GM19025 (cell line): Measurements from ENCODE around the gene NFAT5.
"Not testable (repeated sequence)": the region's sequence is repeated elsewhere in the genome, so short reads cannot be mapped to it uniquely, and the experiment has no call there.

Experiments used
- ATAC-seq: cut with Tn5 transposase; IDR thresholded peaks from one replicate; pipeline ENCODE4 v1.9.1; 2021; ENCODE audit warnings: mild to moderate bottlenecking, low read depth, moderate library complexity; ENCODE audit not compliant: unreplicated experiment

Gene NFAT5

GRCh38 chr16:69621225-69621624 is 55.5 kb downstream of the NFAT5 start:
- ATAC-seq: no peak

DNA sequence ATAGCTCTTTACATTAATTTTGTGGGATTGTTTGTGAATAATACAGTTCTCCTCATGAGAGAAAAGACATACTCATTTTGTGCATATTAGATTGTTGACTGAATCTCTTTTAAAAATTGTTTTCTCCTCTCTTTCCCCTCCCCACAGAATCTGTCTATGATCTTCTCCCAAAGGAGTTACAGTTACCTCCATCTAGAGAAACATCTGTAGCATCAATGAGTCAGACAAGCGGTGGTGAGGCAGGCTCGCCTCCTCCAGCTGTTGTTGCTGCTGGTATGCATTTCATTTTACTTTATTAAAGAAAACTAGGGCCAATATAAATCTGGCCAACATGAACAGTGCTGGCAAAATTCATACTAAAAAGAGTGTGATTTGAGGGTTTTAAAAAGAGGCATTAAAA is 60.5 kb downstream of the NFAT5 start:
- no peak for ATAC-seq

- ATAC-seq: no peak
Measured at GRCh38 chr16:69632828-69633227, 67.1 kb downstream of the NFAT5 start.

DNA sequence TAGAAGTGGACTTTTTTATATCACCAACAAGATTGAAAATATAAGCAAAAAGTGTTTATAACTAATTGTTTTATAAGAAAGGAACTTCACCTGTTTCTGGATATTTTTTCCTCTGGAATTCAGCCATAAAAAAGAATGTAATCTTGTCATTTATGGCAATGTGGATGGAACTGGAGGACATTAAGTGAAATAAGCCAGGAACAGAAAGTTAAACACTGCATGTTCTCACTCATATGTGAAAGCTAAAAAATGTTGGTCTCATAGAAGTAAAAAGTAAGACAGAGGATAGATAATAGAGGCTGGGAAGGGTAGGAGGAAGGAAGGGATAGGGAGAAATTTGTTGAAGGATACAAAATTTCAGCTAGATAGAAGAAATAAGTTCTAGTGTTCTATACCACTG is 67.6 kb downstream of the NFAT5 start:
- ATAC-seq: no peak

DNA sequence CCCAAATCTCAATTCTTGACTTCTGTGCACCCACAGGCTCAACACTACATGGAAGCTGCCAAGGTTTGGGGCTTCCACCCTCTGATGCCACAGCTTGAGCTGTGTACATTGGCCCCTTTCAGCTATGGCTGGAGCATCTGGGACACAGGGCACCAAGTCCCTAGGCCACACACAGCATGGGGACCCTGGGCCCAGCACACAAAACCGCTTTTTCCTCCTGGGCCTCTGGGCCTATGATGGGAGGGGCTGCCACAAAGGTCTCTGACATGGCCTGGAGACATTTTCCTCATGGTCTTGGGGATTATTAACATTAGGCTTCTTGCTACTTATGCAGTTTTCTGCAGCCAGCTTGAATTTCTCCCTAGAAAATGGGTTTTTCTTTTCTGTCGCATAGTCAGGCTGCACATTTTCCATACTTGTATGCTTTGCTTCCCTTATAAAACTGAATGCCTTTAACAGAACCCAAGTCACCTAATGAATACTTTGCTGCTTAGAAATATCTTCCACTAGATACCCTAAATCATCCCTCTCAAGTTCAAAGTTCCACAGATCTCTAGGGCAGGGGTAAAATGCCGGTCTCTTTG is 70.9 kb downstream of the NFAT5 start:
- ATAC-seq: not testable (repeated sequence)

DNA sequence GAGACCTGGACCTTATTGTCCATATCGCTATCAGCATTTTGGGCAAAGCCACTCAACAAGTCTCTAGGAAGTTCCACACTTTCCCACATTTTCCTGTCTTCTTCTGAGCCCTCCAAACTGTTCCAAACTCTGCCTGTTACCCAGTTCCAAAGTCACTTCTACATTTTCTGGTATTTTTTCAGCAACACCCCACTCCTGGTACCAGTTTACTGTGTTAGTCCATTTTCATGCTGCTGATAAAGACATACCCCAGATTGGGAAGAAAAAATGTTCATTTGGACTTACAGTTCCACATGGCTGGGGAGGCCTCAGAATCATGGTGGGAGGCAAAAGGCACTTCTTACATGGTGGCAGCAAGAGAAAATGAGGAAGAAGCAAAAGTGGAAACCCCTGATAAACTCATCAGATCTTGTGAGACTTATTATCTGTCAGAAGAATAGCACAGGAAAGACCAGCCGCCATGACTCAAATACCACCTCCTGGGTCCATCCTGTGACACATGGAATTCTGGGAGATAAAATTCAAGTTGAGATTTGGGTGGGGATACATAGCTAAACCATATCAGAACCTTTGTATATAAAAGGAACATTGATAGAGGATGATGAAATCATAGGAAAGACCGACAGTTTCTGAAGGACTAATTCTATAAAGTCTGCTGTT is 71.6 kb downstream of the NFAT5 start:
- ATAC-seq: not testable (repeated sequence)

DNA sequence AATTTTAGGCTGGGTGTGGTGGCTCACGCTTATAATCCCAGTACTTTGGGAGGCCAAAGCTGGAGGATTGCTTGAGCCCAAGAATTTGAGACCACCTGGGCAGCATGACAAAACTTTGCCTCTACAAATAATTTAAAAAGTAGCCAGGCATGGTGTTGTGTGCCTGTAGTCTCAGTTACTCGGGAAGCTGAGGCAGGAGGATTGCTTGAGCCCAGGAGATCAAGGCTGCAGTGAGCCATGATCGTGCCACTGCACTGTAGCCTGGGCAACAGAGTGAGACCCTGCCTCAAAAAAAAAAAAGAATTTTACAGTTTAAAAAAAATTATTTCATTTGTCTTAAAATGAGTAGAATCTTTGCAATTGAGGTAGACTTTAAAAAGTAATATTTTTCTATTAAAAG is 78.2 kb downstream of the NFAT5 start:
- ATAC-seq: not testable (repeated sequence)

GRCh38 chr16:69644790-69645189 is 79.0 kb downstream of the NFAT5 start:
- no peak for ATAC-seq

- ATAC-seq: no peak
Measured at GRCh38 chr16:69647020-69647419, 81.3 kb downstream of the NFAT5 start.

- ATAC-seq: no peak
Measured at GRCh38 chr16:69651217-69651616, 85.5 kb downstream of the NFAT5 start.

- ATAC-seq: no peak
Measured at GRCh38 chr16:69654280-69654931, 88.6 kb downstream of the NFAT5 start.

GRCh38 chr16:69660166-69660565 is 94.4 kb downstream of the NFAT5 start:
- ATAC-seq: no peak

- ATAC-seq: no peak
Measured at GRCh38 chr16:69662901-69663300, 97.1 kb downstream of the NFAT5 start.

DNA sequence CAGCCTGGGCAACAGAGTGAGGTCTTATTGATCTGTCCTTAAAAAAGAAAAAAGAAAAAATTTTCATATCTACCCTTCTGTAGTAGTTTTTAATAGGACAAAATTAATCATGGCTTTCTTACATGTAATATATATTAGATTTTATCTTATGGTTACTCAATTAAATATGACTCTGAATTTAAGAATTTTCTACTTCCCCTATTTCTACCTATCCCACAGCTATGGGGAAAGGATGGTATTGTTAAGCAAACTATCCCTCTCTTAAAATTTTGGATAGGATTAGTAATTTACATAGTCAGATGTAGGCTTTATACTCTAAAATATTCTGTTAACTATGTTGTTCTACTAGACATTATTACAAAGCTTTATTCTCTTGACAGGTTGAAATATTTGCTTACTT is 98.1 kb downstream of the NFAT5 start:
- no peak for ATAC-seq

- no peak for ATAC-seq
Measured at GRCh38 chr16:69669577-69669976, 103.8 kb downstream of the NFAT5 start.

- ATAC-seq: no peak
Measured at GRCh38 chr16:69672315-69672997, 106.7 kb downstream of the NFAT5 start.

DNA sequence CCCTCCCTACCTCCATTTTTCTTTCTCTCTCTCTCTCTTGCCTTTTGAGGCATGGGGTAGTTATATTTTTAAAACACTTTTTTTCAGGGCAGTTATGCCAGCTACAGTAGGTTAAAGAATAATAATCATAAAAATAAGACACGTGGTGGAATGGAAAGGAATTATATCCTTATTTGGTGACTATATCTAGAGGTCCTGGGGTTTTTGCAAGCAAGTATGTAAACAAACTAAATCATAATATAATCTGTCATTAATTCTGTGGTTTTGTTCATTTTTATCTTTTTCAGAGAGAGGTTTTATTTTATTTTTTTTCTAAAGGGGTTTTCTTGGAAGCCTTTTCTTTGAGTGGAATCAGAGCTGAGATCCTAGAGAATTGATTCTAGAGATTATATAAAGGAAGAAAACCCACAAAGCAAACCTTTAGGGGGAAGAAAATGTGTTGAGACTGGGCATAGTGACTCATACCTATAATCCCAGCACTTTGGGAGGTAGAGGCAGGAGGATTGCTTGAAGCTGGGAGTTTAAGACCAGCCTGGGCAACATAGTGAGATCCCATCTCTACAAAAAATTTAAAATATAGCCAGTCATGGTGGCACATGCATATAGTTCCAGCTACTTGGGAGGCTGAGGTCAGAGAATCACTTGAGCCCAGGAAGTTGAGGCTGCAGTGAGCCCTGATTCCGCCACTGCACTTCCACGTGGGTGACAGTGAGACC is 107.4 kb downstream of the NFAT5 start:
- no peak for ATAC-seq

- ATAC-seq: no peak
Measured at GRCh38 chr16:69680358-69680757, 114.6 kb downstream of the NFAT5 start.

- ATAC-seq: no peak
Measured at GRCh38 chr16:69688589-69688988, 122.8 kb downstream of the NFAT5 start.

- no peak for ATAC-seq
Measured at GRCh38 chr16:69691980-69692911, 126.5 kb downstream of the NFAT5 start.
